ENCODE measurements around the gene TMEM196.

TMEM196 gene

DNA sequence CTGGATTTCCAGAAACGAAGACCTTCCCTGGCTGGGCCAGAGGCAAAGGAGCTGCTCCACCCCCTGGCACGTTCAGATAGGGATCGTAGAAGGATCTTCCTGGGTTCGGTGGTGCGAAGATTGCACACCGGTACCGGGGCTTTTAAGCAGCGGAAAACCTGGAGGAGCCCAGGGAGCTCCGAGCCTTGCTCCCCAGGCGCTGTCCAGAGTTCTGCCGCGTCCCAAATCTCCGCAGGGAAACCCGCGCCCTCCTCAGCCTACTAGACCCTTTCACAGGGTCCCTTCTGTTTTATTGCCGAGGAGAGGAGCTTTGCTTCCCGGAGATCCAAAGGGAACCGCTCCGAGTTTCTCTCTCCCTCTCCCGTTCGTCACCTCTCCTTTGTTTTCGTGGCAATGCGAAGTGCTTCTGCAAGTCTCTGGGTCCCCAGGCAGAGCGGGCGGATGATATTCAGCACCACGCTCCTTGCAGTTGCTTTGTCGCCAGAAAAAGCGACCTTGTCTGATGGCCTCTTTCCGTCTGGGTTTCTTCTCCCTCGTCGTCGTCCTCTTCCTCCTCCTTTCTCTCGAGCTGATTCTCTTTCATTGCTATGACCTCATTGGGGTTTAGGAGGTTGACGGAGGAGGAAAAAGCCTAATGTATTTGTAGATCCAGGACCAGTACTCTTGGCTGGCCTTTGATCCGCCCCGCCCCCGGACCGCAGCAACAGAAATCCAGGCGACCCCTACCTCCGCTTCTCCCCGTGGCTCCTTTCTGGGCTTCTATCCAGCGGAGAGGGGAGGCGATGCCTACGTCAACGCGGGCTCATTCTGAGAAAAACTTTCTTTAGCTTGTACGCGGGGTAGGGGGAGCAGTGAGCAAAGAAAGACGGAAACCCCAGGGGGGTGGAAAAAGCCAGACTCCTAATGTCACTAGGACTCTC lies at the start of gene TMEM196:
TMEM196 (minus strand) TSS at position 777 of the 920 bp plus-strand sequence. CDS start 921 bp downstream, outside the sequence.
- DNase-seq, result peak; percentile 89

DNA sequence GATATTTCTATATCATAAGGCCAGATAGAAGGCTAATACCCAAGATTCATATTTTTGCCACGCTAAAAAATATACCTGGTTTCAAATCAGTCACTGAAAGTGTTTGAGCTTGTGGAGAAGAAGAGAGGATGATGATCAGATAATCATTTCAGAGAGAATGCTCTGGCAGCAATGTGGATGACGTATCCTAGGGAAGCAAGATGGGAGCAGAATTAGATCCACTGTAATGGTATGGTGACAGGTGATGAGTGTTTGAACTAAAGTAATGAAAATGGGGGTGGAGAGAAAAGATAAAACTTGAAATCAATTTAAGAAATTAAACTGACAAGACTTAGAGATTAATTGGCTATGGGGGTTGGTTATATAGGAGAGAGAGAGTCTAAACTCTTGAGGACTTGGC lies 42.7 kb upstream of the TMEM196 start:
- no peak for DNase-seq

DNA sequence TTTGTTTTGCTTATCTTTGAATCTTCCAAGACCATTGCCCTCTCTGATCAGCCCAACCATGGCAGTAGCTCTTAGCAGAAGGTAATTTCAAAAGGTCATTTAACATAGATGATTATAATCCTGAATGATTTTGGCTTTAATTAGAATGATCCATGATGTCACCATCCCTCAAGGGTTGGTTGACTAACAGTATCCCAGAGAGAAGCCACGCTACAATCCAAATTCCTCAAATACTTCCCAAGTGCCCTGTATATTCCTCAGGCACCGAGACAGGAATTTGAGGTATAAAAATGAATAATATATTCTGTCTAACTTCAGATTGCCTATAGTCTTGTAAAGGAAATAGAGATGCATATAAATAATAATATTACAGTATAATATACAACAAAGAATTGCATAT lies 42.1 kb upstream of the TMEM196 start:
- no peak for DNase-seq

DNA sequence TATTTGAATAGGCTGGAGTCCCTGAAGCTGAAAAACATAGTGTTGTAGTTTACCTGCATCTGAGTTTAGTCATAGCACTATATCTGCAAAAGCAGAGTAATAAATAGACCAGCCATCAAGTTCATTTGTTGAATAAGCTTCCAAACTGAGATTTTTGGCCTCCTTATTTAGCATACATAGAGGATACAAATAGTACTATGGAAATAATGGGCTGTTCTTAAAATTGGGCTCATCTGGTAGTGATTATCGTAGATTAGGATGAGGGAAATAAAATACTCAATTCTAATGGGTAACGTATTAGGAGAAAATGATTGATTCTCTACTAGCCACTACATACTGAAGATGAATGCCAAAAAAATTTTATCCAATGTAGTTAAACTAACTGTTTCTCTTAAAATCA lies 41.4 kb upstream of the TMEM196 start:
- DNase-seq, result no peak

DNA sequence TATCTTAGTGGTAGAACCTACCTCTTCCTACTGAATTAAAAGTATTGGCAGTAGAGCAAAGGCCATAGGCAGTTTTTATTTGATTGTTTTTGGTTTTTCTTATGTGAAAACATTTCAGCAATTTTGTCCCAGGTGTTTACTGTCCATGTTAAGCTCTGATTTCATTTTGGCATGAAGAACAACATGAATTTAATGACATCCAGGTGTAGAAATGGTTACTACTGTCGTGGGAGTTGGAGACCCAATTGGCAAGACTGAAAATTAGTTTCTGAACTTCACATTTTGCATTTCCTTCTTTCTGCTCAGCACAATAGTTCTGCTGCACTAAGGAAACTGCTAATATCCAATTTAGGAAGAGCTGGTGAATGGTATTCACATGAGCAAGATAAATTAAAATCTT lies 38.0 kb upstream of the TMEM196 start:
- no peak for DNase-seq

DNA sequence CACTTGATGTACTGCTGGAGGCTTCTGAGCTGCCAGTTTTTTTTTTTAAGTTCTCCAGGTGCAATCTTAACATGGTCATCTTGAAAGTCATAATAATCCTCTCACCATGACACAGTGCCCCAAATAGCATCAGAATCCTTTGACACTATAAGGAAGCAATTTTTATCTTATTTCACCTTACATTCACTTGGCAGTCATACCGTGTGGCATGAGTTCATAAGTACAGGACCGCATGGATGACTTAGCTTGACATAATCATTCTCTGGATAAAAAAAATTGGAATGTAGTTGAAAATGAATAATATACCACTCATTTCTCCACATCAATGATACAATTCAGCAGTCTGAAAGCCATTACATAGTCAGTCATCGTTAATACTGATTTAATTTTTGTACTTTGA lies 25.6 kb upstream of the TMEM196 start:
- DNase-seq, result no peak

DNA sequence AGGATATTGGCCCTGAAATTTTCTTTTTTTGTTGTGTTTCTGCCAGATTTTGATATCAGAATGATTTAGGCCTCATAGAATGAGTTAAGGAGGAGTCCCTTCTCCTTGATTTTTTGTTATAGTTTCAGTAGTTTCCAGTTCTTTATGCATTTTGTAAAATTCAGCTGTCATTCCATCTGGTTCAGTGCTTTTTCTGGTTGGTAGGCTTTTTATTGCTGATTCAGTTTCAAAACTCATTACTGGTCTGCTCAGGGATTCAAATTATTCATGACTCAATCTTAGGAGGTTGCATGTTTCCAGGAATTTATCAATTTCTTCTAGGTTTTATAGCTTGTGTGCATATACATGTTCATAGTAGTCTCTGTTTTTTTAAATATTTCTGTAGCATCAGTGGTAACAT lies 10.1 kb upstream of the TMEM196 start:
- DNase-seq, result no peak

DNA sequence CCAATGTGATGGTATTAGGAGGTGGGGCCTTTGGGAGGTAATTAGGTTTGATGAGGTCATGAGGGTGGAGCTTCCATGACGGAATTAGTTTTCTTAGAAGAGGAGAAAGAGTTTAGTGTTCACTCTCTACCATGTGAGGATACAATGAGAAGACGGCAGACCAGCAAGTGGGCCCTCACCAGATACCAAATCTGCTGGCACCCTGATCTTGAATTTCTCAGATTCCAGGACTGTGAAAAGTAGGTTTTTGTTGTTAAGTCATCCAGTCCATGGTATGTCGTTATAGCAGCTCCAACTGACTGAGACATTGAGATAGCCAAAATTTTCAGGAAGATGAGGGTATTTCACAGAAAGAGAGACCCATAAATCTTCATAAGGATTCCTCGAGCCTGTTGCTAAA lies 3.6 kb upstream of the TMEM196 start:
- DNase-seq, result no peak

DNA sequence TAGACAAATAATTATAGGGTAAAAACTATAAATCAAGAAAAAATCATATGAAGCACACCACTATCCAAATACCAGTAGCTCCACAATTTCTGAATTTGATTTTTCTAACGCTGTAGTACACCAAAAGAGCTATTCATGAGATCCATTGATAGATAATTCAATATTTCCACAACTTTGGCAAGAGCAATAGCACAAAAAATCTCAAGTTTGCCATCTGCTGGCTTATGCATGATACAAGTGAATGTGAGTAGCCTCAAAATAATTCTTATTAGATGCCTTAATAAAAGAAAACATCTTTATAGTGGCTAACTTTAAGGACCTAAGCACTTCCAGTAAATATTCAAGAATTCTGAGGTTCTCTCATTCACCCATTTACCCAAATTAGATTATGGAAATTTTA lies 2.2 kb upstream of the TMEM196 start:
- DNase-seq, result no peak

DNA sequence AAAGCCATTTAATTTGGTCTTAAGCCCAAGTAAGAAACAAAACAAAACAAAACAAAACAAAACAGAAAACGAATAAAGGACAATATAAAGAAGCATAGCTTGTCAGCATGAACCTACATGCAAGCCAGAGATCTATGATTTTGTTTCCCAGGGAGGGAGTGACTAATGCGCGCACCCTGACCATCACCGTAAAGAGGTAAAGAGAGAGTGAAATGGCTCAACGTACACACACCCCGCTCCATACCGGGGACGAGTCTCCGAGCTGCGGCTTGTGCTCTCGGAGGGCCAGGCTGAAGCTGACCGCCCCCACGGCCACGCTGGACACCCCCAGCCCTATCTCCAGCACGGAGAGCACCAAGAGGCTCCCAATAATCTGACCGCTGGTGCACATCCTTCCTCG lies 1.1 kb downstream of the TMEM196 start:
- DNase-seq, result no peak

DNA sequence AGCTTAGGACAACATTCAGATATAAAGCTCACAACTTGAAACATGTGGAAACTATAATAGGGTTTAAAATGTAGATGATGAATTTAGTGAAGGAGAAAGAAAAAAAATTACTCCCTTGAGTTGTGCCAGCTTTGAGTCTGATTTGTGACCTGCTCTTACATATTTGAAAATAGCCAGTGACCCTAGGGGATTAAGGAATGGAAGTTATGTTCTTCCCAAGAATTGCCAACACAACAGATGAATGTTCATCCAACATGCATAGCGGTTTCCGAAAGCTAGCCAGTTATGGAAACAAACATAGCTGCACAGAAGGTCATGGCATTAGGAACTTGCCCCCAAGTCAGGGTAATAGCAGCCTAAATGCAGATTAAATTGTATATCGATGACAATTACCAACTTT lies 10.8 kb downstream of the TMEM196 start:
- DNase-seq, result no peak

DNA sequence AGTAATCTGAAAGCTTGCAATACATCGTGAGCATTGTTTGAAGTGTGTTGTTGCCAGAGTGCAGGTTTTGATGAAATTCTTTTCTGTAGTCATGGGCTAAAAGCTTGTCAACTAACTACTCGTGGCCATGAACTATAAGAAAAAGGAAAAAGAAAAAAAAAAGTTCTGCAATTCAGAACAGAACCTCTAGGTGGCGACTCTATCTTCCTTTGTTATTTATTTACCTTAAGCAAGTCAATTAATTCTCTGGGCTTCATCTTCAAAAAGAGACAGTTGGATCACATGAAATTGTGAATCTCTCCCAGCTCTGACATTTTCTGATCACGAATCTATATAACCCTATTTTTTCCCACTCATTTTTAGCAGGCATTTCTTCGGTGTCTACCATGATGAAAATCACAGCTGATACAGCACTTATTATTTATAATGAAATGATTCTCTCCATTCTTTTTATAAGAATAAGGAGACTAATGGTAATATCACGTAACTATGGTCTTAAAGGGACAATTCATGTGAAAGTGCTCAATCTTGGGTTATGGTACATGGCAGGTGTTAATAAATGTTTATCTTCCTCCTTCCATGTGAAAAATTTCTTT lies 18.8 kb downstream of the TMEM196 start:
- peak; percentile 57 for DNase-seq

DNA sequence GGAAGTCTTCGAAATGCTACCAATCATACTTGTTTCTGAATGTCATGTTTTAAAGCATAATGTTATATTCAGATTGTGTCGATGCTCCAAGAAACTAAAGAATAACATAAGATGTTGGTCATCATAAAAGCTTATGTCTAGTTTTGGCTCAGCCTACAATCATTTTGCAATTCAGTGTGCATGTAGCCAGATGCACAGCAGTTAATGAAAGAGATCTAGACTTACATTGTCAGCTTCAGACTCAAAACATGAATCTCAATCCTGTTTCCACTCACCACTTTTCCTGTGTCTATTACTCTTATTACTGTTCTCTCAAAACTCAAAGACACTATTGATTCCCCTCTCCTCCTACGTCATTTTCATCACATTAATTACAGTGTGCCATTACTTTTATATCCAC lies 21.4 kb downstream of the TMEM196 start:
- no peak for DNase-seq

DNA sequence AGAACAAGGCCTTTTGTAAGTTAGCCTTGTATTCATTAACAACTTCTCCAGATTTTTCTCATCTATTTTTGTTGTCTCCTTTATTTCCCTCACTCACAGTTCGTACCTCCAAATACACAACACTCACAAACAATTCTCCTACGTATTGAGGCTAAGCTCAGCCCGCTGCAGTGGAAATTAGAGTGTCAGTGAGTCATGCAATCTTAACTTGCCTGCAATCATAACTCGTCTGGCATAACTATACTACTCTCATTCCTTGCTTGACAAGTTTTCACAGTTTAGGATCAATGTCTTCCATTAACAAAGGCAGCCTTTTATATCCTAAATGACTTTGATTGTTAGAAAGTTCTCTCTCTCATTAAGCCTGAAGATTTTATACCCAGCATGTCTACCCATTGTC lies 23.8 kb downstream of the TMEM196 start:
- DNase-seq, result no peak

DNA sequence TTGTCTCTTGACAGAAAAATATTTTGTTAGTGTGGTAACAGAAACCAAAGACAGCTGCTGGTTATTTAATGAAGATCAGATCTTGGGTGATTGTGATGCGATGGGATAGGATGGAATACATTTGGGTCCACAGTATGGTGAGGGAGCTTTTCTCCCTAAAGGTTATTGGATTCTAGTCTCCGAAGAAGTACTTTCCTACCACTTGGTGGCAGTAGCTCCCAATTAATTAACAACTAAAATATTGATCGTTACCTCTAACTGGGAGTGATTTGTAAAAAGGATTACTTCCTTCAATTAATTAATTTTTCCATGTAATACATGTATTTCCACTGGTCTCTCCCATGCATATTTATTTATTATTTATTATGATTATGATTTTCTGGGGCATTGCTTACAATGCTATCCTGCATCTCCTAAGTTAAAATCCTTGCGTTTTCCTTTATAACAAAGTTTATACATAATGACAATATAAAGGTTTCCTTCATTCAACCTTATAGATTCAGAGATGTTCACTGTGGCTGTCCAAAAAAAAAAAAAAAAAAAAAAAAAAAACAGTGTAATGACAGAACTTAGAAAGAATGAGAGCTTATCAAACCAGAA lies 25.6 kb downstream of the TMEM196 start:
- peak; percentile 18 for DNase-seq

DNA sequence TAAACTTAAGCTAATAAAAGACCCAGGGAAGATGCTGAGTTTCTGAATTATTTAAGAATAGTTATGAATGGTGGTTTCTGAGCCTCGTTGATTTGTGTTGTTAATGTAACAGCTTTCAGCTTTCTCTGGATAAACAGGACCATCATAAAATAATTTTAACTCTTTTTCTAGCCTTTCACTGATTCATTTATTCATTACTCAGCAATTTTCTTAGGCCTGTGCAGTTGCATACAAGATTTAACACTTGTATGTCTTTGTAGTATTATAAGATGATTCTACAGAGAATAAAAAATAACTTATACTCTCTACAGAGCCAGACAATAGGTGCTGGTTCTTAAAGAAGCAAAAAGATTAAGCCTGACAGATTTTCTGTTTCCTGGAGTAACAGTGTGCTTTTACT lies 29.3 kb downstream of the TMEM196 start:
- DNase-seq, result no peak

DNA sequence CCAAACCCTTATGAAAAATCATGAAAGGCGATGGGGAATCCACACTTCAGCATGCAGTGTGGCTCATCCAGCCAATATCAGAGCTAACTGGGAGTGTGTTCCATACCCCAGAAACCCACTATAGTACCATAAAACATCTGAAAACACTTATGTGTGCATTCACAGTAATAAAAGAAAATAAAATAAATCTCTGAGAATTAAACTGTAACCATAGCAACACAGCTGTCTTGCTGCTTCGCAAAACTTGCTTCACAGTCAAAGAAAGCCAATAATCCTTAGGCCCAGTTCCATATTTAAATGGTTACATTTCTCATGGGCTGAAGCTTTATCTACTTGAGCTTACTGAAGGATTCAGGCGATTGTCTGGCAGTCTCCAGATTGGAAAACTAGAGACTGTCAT lies 44.7 kb downstream of the TMEM196 start:
- DNase-seq, result no peak

DNA sequence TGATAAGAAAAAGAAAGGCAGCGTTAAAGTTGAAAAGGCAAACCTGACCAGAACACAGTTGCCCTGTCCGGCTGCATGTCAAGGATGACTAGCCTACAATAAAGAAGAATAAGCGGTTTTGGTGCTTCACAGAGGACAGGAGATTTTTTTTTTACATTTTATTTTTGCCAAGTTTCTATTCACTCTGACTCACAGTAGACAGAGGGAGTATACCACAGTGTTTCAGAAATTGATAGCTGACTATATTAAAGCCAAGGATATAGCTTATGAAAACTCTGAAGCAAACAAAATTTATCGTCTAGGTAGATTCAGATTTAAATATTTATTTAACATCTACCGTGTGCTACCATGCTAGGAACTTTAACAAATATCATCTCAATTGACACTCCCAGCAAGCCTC lies 47.6 kb downstream of the TMEM196 start:
- no peak for DNase-seq

DNA sequence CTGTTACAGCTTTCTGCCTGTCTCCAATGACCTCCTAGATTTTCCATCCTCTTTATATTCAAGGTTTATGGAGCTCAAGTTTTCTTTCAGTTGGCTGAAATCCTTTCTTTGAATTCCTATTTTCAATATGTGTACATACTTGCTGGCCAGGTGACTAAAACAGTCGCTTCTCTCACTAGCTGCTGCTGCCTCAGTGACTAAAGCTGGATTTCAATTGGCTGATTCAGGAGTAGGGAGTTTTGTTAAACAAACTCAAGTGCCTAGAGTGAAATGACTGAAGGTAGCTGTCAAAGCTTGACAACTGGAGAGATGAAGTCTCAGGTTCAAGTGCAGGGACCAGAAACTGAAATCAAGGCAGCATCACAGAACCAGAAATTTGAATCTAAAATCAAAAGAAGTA lies 57.9 kb downstream of the TMEM196 start:
- DNase-seq, result no peak

DNA sequence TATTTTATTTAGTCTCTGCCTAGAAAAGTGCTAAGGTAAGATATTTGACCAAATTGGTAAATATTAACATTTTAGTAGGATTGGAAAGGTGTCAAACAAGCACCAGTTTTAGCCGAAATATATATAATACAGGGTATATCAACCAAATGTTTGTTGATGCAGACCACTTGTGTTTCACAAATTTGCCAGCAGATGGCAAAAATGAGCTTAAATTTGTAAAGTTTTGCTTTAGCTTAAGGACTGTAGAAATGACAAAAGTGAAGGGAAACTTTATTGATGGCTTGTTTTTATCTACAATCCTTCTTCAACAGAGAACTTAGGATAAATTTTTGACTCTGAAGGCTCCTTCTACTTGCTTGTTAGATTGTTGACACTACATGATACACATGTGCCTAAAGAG lies 59.7 kb downstream of the TMEM196 start:
- peak; percentile 15 for DNase-seq

DNA sequence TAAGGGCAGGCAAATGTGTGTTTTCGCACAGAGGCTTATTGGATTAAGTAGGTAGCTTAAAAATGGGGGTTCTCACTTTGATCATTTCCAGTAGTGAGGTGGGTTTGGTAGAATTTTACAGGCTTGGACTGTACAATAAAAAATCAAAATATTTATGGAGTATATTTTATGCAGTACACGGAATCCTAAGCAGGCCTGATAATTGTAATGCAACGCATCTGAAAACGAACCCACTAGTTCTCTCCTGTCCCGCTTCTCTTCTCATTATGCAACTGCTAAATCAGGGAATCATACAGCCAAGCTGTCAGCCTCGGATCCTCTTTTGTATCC lies 64.2 kb downstream of the TMEM196 start:
- no peak for DNase-seq

DNA sequence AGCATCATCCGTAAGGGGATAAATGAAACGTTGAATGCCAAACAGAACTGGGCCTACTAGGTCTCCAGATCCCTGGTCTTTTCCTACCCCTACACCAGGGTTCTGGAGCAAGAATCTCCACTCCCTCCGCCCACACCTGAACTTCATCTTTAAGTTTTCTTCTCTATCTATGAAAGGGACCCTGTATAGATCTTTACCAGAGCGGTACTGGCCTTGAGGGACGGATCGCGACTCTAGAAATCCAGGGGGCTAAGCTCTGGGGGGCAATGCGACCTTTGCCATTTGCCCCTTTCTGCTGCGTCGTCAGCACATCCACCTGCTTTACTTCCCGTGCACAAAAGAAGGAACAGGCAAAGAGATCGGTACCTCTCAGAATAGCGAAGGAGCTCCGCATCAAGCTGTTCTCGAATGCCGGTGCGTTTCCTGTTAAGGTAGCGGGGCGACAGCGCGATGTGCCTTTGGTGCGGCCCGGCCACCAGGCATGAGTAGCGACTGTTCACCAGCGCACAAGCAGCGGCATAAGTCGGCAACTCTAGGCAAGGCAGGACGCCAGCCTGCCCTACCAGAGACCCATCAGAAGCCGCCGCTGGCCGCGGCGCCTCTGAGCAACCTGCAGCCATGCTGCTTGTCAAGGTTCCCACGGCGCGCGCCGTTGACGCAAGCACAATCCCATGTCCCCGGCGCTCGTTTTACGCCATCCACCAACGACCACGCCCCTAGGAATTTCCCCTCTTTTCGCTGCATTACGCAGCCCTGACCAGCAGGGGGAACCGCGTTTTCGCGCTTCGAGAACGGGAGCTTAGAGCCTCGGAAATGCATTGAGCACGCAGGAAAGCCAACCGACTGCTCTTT lies 64.8 kb downstream of the TMEM196 start, which contains the start of gene POLR1F:
POLR1F (minus strand) TSS at position 641 of the 852 bp plus-strand sequence; CDS start at position 620, 21 bp downstream.
- DNase-seq, result peak; percentile 100

DNA sequence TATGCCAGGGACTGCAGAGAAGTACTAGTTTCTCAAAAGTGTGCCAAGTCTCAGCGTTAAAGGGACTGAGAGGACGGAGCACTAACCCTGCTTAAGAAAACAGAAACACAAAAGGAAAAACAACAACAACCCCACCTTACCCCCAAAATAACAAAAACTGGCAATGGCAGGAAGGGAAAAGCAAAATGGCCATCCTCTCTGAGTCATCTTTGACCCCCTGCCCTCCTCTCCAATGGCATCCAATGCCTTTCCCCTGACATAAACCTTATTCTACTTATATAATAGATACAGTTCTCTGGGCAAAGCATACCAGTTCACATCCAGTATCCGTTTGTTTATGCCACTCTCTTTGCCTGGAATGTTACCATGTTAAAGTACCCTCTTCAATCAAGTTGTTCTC lies 66.2 kb downstream of the TMEM196 start:
- no peak for DNase-seq
